ENCODE data around the gene ATRNL1.

GRCh38 chr10:115985786-115986185, 892.6 kb downstream of the ATRNL1 start:
- TF ChIP-seq EZH2 (IDR thresholded peaks at IDR 0.05; ENCODE audit: borderline replicate concordance) (no peak), CTCF (IDR thresholded peaks at IDR 0.05; ENCODE audit: poor library complexity) (no peak), EZH2phosphoT487 (IDR thresholded peaks at IDR 0.05; ENCODE audit: low read depth, severe bottlenecking, unreplicated experiment) (no peak)

Data from hepatocyte (in vitro differentiated cells).